ENCODE data around the gene GRIN1. TPM values are rescaled to one million over a fixed set of nuclear protein-coding genes. Genes with fewer than 3 reads are reported as not detected.

Gene GRIN1
- total RNA-seq, 2 experiments from 2014 or later = 0.06 to 0.15 TPM

DNA sequence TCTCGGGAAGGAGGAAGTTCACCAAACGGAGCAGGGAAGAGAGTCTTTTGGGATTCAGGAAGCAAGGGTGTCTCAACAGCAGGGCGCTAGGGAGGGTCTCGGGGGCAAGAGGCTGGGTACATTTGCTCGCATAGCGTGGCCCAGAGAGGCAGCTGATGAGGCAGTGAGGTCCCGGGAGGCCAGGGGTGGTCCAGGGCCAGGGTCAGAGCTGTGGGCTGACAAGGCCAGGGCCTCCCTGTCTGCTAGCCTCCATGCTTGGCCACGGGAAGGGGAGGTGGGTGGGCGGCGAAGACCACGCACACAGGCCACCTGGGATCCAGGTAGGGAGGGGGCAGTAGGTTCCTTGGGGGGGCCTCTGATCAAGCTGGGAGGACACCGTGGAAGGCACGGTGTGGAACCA lies 72.6 kb downstream of the GRIN1 start:
- TF ChIP-seq, protein P1, sequence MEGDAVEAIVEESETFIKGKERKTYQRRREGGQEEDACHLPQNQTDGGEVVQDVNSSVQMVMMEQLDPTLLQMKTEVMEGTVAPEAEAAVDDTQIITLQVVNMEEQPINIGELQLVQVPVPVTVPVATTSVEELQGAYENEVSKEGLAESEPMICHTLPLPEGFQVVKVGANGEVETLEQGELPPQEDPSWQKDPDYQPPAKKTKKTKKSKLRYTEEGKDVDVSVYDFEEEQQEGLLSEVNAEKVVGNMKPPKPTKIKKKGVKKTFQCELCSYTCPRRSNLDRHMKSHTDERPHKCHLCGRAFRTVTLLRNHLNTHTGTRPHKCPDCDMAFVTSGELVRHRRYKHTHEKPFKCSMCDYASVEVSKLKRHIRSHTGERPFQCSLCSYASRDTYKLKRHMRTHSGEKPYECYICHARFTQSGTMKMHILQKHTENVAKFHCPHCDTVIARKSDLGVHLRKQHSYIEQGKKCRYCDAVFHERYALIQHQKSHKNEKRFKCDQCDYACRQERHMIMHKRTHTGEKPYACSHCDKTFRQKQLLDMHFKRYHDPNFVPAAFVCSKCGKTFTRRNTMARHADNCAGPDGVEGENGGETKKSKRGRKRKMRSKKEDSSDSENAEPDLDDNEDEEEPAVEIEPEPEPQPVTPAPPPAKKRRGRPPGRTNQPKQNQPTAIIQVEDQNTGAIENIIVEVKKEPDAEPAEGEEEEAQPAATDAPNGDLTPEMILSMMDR (conservative IDR thresholded peaks at IDR 0.05; ENCODE audit: low read length) = no peak
- TF ChIP-seq EZH2phosphoT487 (IDR thresholded peaks at IDR 0.05; ENCODE audit: borderline replicate concordance, low read depth, low read length) = no peak
- peaks cover 11% of the 10 kb centered on the region for H3K79me2 ChIP-seq (ENCODE audit: insufficient read depth, low read depth, low read length)
- intact Hi-C loops (cut with micrococcal nuclease; ENCODE audit: unreplicated experiment) = no loop called here
- H3K9me3 ChIP-seq (ENCODE audit: low read length) = no peaks in the 10 kb centered on the region
- peaks cover 61% of the 10 kb centered on the region for H3K36me3 ChIP-seq (ENCODE audit: insufficient read depth, low read length)
- CTCF ChIA-PET (ENCODE audit: unreplicated experiment) = no interaction called here
- H3K4me1 ChIP-seq (ENCODE audit: insufficient read depth, low read length, poor library complexity, severe bottlenecking) = peaks cover 7% of the 10 kb centered on the region
- POLR2A ChIA-PET = no interaction called here
- no peak overlapping the region for H3K27ac ChIP-seq (ENCODE audit: low read depth, low read length, poor library complexity, severe bottlenecking)
- no peak overlapping the region for H3K4me3 ChIP-seq (ENCODE audit: low read depth, low read length, poor library complexity, severe bottlenecking)
- no peaks in the 10 kb centered on the region for H4K20me1 ChIP-seq (ENCODE audit: insufficient read depth, low read length)
- H3K4me2 ChIP-seq (ENCODE audit: low read length) = no peak overlapping the region
- no peak for DNase-seq (ENCODE audit: low spot score)
- H3K9me2 ChIP-seq (ENCODE audit: insufficient read depth, low read length) = no peaks in the 10 kb centered on the region
- H2AFZ ChIP-seq (ENCODE audit: low read length) = no peak overlapping the region
- no TSS peak for BruUV-seq (replicated peaks)

- no peak overlapping the region for H3K27ac ChIP-seq (ENCODE audit: low read depth, low read length, poor library complexity, severe bottlenecking)
- DNase-seq (ENCODE audit: low spot score) = no peak
- no peaks in the 10 kb centered on the region for H3K9me3 ChIP-seq (ENCODE audit: low read length)
- no peaks in the 10 kb centered on the region for H3K4me1 ChIP-seq (ENCODE audit: insufficient read depth, low read length, poor library complexity, severe bottlenecking)
- H3K4me2 ChIP-seq (ENCODE audit: low read length) = no peak overlapping the region
- H3K9me2 ChIP-seq (ENCODE audit: insufficient read depth, low read length) = no peaks in the 10 kb centered on the region
- TF ChIP-seq EZH2phosphoT487 (IDR thresholded peaks at IDR 0.05; ENCODE audit: borderline replicate concordance, low read depth, low read length) = no peak
- TF ChIP-seq, protein P1 (conservative IDR thresholded peaks at IDR 0.05; ENCODE audit: low read length) = 0 out of 2 replicates have a peak, but pooled peaks have one; percentile 35
- POLR2A ChIA-PET = no interaction called here
- H3K79me2 ChIP-seq (ENCODE audit: insufficient read depth, low read depth, low read length) = 0 out of 2 replicates have a peak, but pooled peaks cover 1% of the 10 kb centered on the region
- H3K36me3 ChIP-seq (ENCODE audit: insufficient read depth, low read length) = peaks cover 61% of the 10 kb centered on the region
- no peak overlapping the region for H3K4me3 ChIP-seq (ENCODE audit: low read depth, low read length, poor library complexity, severe bottlenecking)
- no peak overlapping the region for H2AFZ ChIP-seq (ENCODE audit: low read length)
- CTCF ChIA-PET (ENCODE audit: unreplicated experiment) = no interaction called here
- no peaks in the 10 kb centered on the region for H4K20me1 ChIP-seq (ENCODE audit: insufficient read depth, low read length)
- BruUV-seq (replicated peaks) = no TSS peak
- intact Hi-C loops (cut with micrococcal nuclease; ENCODE audit: unreplicated experiment) = no loop called here
Observed at GRCh38 chr9:137212520-137212919, 73.6 kb downstream of the GRIN1 start.

GRCh38 chr9:137213160-137214060 lies 74.5 kb downstream of the GRIN1 start:
- Histone ChIP-seq H3K9me3 (ENCODE audit: low read length) (no peaks in the 10 kb centered on the region), H3K4me2 (ENCODE audit: low read length) (no peak overlapping the region), H2AFZ (ENCODE audit: low read length) (no peak overlapping the region), H3K4me1 (ENCODE audit: insufficient read depth, low read length, poor library complexity, severe bottlenecking) (no peaks in the 10 kb centered on the region), H4K20me1 (ENCODE audit: insufficient read depth, low read length) (no peaks in the 10 kb centered on the region), H3K27ac (ENCODE audit: low read depth, low read length, poor library complexity, severe bottlenecking) (no peak overlapping the region), H3K36me3 (ENCODE audit: insufficient read depth, low read length) (peaks cover 68% of the 10 kb centered on the region), H3K79me2 (ENCODE audit: insufficient read depth, low read depth, low read length) (no peaks in the 10 kb centered on the region), H3K4me3 (ENCODE audit: low read depth, low read length, poor library complexity, severe bottlenecking) (no peak overlapping the region), H3K9me2 (ENCODE audit: insufficient read depth, low read length) (no peaks in the 10 kb centered on the region)
- DNase-seq (ENCODE audit: low spot score) = no peak
- ChIA-PET POLR2A (no interaction called here), CTCF (ENCODE audit: unreplicated experiment) (no interaction called here)
- BruUV-seq (replicated peaks) = no TSS peak
- no peak for TF ChIP-seq EZH2phosphoT487 (IDR thresholded peaks at IDR 0.05; ENCODE audit: borderline replicate concordance, low read depth, low read length)
- TF ChIP-seq, protein P1 (conservative IDR thresholded peaks at IDR 0.05; ENCODE audit: low read length) = no peak
- intact Hi-C loops (cut with micrococcal nuclease; ENCODE audit: unreplicated experiment) = no loop called here
